A172 (cell line): ENCODE results near the gene CRIM1. TPM values are rescaled to one million over a fixed set of nuclear protein-coding genes. Genes with fewer than 3 reads are reported as not detected.

Source experiments
- DNase-seq: peaks from one replicate; pipeline ENCODE4 v3.0.0-alpha.2; 2015; ENCODE audit warnings: low spot score
- total RNA-seq: library from RNA; depleted of rRNA; stranded (reverse); fragments of >200 nt; shearing (Covaris generic); gene quantifications from 2 replicates; pipeline ENCODE4 v1.2.3, GENCODE V29; 2014

CRIM1 gene
- total RNA-seq, 1 experiment from 2014 or later, result 406 TPM

- no peak for DNase-seq
Observed at GRCh38 chr2:36423619-36424120, 68.1 kb downstream of the CRIM1 start.

GRCh38 chr2:36425608-36426355, 70.2 kb downstream of the CRIM1 start:
- no peak for DNase-seq

GRCh38 chr2:36427790-36428243, 72.2 kb downstream of the CRIM1 start:
- no peak for DNase-seq

- DNase-seq, result no peak
Observed at GRCh38 chr2:36430549-36430948, 75.0 kb downstream of the CRIM1 start.

GRCh38 chr2:36432479-36432878, 76.9 kb downstream of the CRIM1 start:
- no peak for DNase-seq

GRCh38 chr2:36433311-36434217, 78.0 kb downstream of the CRIM1 start:
- DNase-seq, result no peak

- peak; percentile 95 for DNase-seq
Observed at GRCh38 chr2:36438449-36438977, 82.9 kb downstream of the CRIM1 start.

- DNase-seq, result no peak
Observed at GRCh38 chr2:36439084-36439483, 83.5 kb downstream of the CRIM1 start.

- no peak for DNase-seq
Observed at GRCh38 chr2:36441065-36441625, 85.6 kb downstream of the CRIM1 start.

GRCh38 chr2:36441816-36442215, 86.2 kb downstream of the CRIM1 start:
- DNase-seq, result no peak

GRCh38 chr2:36444216-36444936, 88.8 kb downstream of the CRIM1 start:
- no peak for DNase-seq

GRCh38 chr2:36445185-36445866, 89.7 kb downstream of the CRIM1 start:
- no peak for DNase-seq

GRCh38 chr2:36446294-36446693, 90.7 kb downstream of the CRIM1 start:
- DNase-seq, result no peak

GRCh38 chr2:36449213-36449612, 93.6 kb downstream of the CRIM1 start:
- no peak for DNase-seq

GRCh38 chr2:36449943-36450392, 94.4 kb downstream of the CRIM1 start:
- DNase-seq, result no peak

- DNase-seq, result peak; percentile 94
Observed at GRCh38 chr2:36450466-36451196, 95.1 kb downstream of the CRIM1 start.

- peak; percentile 78 for DNase-seq
Observed at GRCh38 chr2:36451512-36451911, 95.9 kb downstream of the CRIM1 start.

GRCh38 chr2:36452260-36452659, 96.7 kb downstream of the CRIM1 start:
- no peak for DNase-seq

GRCh38 chr2:36453652-36454051, 98.1 kb downstream of the CRIM1 start:
- no peak for DNase-seq

- DNase-seq, result no peak
Observed at GRCh38 chr2:36455011-36455410, 99.4 kb downstream of the CRIM1 start.
